Measurements from ENCODE around the gene PLAC9. TPM values are rescaled to one million over a fixed set of nuclear protein-coding genes. Genes with fewer than 3 reads are reported as not detected.

PLAC9 gene
- polyA plus RNA-seq, 1 experiment, result 19.3 TPM

DNA sequence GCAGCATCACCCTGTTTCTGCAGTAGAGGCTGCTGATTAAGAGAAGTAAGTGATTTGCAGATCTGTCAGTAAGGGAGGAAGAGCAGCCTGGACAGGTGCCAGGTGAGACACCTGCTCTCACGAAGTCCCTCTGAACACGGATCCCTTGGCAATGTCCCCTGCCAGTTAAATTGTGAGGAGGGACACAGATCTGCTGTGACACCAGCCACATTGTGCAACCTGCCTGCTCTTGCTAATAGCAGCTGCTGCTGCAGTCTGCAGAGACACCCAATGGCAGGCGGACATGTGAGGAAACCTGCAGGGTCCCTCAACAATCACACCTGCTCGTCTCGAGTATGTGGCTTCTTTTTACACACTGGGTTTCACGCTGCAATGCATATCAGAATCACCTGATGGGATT lies 40.9 kb downstream of the PLAC9 start:
- Histone ChIP-seq H3K36me3 (ENCODE audit: control insufficient read depth, insufficient read depth, low read length) (peaks cover 38% of the 10 kb centered on the region), H3K27me3 (ENCODE audit: control insufficient read depth, insufficient read depth, low read length) (no peaks in the 10 kb centered on the region), H3K4me3 (ENCODE audit: low read depth, low read length) (no peak overlapping the region)
- TF ChIP-seq, protein P1, sequence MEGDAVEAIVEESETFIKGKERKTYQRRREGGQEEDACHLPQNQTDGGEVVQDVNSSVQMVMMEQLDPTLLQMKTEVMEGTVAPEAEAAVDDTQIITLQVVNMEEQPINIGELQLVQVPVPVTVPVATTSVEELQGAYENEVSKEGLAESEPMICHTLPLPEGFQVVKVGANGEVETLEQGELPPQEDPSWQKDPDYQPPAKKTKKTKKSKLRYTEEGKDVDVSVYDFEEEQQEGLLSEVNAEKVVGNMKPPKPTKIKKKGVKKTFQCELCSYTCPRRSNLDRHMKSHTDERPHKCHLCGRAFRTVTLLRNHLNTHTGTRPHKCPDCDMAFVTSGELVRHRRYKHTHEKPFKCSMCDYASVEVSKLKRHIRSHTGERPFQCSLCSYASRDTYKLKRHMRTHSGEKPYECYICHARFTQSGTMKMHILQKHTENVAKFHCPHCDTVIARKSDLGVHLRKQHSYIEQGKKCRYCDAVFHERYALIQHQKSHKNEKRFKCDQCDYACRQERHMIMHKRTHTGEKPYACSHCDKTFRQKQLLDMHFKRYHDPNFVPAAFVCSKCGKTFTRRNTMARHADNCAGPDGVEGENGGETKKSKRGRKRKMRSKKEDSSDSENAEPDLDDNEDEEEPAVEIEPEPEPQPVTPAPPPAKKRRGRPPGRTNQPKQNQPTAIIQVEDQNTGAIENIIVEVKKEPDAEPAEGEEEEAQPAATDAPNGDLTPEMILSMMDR (IDR thresholded peaks at IDR 0.05; ENCODE audit: insufficient read depth, low read depth, low read length), result no peak
- POLR2A ChIA-PET, result no interaction called here
- CTCF ChIA-PET, result interaction anchor here (1.1 kb wide), 1 partner anchor 8 kb away, joined by 3 read pairs; no protein-coding TSS in a partner anchor
- DNase-seq (ENCODE audit: low read depth), result no peak

DNA sequence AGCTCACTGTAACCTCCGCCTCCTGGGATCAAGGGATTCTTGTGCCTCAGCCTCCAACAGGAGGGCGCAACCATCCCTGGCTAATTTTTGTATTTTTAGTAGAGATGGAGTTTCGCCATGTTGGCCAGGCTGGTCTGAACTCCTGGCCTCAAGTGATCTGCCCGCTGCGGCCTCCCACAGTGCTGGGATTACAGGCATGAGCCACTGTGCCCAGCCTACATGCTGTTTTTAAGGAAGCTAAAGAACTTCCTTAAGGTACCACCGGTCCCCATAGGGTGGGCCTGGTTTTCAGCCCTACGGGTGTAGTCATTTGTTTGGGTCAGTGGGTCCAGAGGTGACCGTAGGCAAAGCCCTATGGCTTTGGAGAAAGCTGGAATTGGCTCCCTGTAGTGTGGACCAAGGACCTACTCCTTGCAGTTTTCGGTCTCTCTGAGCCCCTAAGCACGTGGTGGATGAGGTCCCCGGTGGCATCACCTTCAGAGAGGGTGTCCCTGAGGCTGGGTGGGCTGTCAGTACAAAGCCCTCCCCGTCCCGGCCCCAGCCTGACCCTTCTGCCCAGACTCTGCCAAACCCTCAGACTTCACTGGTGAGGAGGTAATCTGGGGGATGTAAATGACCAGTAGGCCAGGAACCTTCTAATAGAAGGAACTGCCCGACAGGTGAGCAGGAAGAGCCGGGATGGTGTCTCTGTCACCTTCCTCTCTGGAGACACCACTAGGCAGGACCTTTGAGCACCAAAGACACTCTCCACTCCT lies 42.3 kb downstream of the PLAC9 start:
- H3K27me3 ChIP-seq (ENCODE audit: control insufficient read depth, insufficient read depth, low read length), result no peaks in the 10 kb centered on the region
- TF ChIP-seq, protein P1 (IDR thresholded peaks at IDR 0.05; ENCODE audit: insufficient read depth, low read depth, low read length), result no peak
- peaks cover 34% of the 10 kb centered on the region for H3K36me3 ChIP-seq (ENCODE audit: control insufficient read depth, insufficient read depth, low read length)
- CTCF ChIA-PET, result interaction anchor here (1.6 to 3.1 kb wide), 3 partner anchors 11 to 31 kb away, joined by 3 to 15 read pairs (median 5); no protein-coding TSS in a partner anchor
- POLR2A ChIA-PET, result no interaction called here
- no peak for DNase-seq (ENCODE audit: low read depth)
- no peak overlapping the region for H3K4me3 ChIP-seq (ENCODE audit: low read depth, low read length)

DNA sequence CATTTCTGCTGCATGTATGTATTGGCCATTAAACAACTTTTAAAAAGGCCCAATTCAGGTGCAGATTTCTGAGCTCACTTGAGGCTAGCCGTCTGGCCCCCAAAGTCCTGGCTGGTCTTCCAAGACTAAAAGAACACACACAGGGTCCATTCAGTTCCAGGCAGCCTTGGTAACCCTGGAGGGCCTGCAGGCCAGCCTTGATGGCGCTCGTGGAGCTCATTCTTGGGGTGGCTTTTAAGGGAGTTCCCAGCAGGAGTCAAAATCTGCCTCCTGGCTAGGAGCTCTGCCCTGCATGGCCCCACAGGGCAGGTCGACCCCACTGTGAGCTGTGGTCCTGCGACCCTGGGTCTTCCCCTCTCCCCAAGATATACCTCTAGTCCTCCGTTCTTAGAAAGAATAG lies 44.0 kb downstream of the PLAC9 start:
- TF ChIP-seq, protein P1 (IDR thresholded peaks at IDR 0.05; ENCODE audit: insufficient read depth, low read depth, low read length), result no peak
- ChIA-PET CTCF (interaction anchor here (0.8 to 3.1 kb wide), 4 partner anchors 11 to 33 kb away, joined by 3 to 15 read pairs (median 3); no protein-coding TSS in a partner anchor), POLR2A (interaction anchor here (0.7 kb wide), 1 partner anchor 21 kb away, joined by 7 read pairs; no protein-coding TSS in a partner anchor)
- no peaks in the 10 kb centered on the region for H3K27me3 ChIP-seq (ENCODE audit: control insufficient read depth, insufficient read depth, low read length)
- H3K4me3 ChIP-seq (ENCODE audit: low read depth, low read length), result no peak overlapping the region
- peaks cover 25% of the 10 kb centered on the region for H3K36me3 ChIP-seq (ENCODE audit: control insufficient read depth, insufficient read depth, low read length)
- DNase-seq (ENCODE audit: low read depth), result no peak

DNA sequence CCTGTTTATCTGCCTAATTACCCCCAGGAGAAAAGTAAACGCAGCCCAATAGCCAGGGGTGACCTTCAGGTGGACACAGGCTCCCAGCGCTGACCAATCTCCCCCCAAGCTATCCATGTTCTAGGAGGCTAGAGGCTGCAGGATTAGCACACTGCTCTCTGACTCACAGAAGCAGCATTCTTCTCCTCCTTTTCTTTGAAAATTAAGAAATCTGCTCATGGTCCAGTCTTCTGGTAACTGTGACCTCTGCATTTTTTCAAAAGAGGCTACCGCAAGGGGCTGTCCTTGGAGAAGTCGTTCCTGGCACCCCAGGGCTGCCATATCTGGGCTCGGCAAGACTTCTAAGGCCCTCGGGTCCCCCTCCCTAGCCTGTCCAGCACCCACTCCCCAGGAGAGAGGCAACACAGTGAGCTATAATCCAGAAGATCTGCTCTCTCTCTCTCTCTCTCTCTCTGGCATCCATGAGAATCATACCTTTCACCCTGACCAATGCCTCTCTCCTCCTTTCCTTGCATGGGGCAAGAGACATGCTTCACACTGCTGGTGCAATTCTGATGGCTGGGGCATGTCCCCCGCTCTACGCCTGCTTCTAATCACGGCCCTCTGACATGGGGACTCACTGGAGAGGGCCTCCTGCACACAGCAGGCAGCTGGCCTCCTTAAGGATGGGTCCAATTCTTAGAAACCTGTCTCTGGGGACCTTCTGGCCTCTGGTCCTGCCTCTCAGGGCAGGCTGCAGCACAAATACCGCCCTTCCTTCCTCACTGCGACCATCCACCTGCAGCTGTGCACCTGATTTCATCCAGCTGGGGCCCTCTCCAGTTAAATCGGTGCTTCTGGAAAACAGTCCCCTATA lies 45.5 kb downstream of the PLAC9 start:
- H3K27me3 ChIP-seq (ENCODE audit: control insufficient read depth, insufficient read depth, low read length), result no peaks in the 10 kb centered on the region
- H3K4me3 ChIP-seq (ENCODE audit: low read depth, low read length), result no peak overlapping the region
- ChIA-PET POLR2A (no interaction called here), CTCF (interaction anchor here (0.9 to 3.1 kb wide), 5 partner anchors 11 to 24 kb away, joined by 3 to 15 read pairs (median 4); no protein-coding TSS in a partner anchor)
- TF ChIP-seq, protein P1 (IDR thresholded peaks at IDR 0.05; ENCODE audit: insufficient read depth, low read depth, low read length), result no peak
- DNase-seq (ENCODE audit: low read depth), result no peak
- H3K36me3 ChIP-seq (ENCODE audit: control insufficient read depth, insufficient read depth, low read length), result peaks cover 14% of the 10 kb centered on the region

DNA sequence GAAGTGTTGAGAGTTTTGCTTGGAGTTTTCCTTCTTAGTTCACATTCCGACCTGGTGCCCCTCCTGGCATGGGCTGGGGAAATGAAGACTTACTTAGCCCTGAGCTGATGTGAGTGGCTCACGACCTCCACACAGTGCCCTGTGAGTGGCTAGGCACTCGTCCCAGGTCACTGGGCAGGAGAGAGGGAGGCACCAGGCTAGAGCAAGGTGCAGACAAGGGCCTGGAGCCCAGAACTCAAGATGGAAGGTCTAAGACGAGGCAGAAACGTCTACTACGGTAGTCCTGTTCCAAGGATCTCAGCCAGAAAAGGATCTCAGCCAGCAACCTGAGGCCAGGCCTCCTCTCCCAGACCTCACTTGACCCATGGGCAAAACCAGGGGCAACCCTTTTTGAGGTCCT lies 50.5 kb downstream of the PLAC9 start:
- Histone ChIP-seq H3K27me3 (ENCODE audit: control insufficient read depth, insufficient read depth, low read length) (no peaks in the 10 kb centered on the region), H3K36me3 (ENCODE audit: control insufficient read depth, insufficient read depth, low read length) (peaks cover 16% of the 10 kb centered on the region), H3K4me3 (ENCODE audit: low read depth, low read length) (no peak overlapping the region)
- TF ChIP-seq, protein P1 (IDR thresholded peaks at IDR 0.05; ENCODE audit: insufficient read depth, low read depth, low read length), result no peak
- DNase-seq (ENCODE audit: low read depth), result no peak
- POLR2A ChIA-PET, result no interaction called here
- CTCF ChIA-PET, result no interaction called here

All from BJ (cell line).